K562 (cell line): Measurements from ENCODE around the gene SIGMAR1. TPM values are rescaled to one million over a fixed set of nuclear protein-coding genes. Genes with fewer than 3 reads are reported as not detected.
A peak's percentile ranks its signal among the peaks of the same experiment; 100 is the strongest.

Experiments used
- ATAC-seq: fragments of 200-7000 bp; cut with Tn5 transposase; 3 replicates; pipeline ENCODE4 v1.9.1; 2020; ENCODE audit warnings: moderate library complexity
- BruUV-seq: library from RNA; stranded (reverse); fragments of 400-500 nt; replicated peaks from 2 replicates; lab custom pipeline; 2021; lab: Mats Ljungman, UMichigan
- CTCF ChIA-PET: fragments of 300-600 bp; formaldehyde crosslinking; extraction: SDS; loops from one replicate; lab custom pipeline; 2021; ENCODE audit warnings: low intra/inter-chr PET ratio; lab: Yijun Ruan, JAX
- POLR2A ChIA-PET: fragments of 300-600, 350-650 bp; sonication (Branson Sonifier 250); formaldehyde crosslinking; extraction: SDS; loops from one replicate; lab custom pipeline; 2021; ENCODE audit warnings: antibody characterized with exemption, inconsistent platforms; lab: Yijun Ruan, JAX
- DNase-seq, 4 experiments: peaks; one replicate each; pipeline versions ENCODE4 v3.0.0 to v3.0.0-alpha.2; 2011 to 2018; ENCODE audit warnings: low spot score in 3 of 4, mixed read lengths in 3 of 4; ENCODE audit errors: extremely low read depth in 1 of 4
- FAIRE-seq: peaks from 2 replicates; lab custom pipeline; 2011; peaks lifted over from hg19 to GRCh38; lab: Jason Lieb, UNC
- H2AFZ ChIP-seq: 2 replicates; pipeline ENCODE4 v1.6.0; 2011; ENCODE audit warnings: low read depth, low read length, control low read depth, inconsistent platforms
- H3K27ac ChIP-seq: fragments of 200-600 bp; 3 replicates; pipeline ENCODE4 v1.8.0; 2011; ENCODE audit warnings: low read depth, mild to moderate bottlenecking, control low read depth, inconsistent platforms, low read length, moderate library complexity, mixed read lengths; ENCODE audit errors: extremely low read depth
- H3K27me3 ChIP-seq, 2 experiments: fragments of 300-600 bp in 1 of 2; 2 replicates in 1 of 2; 3 replicates in 1 of 2; pipeline versions ENCODE4 v1.6.0 to v1.8.0; 2011; ENCODE audit warnings: inconsistent platforms in 2 of 2, low read length in 2 of 2, mild to moderate bottlenecking in 1 of 2, mixed read lengths in 1 of 2, moderate library complexity in 1 of 2; ENCODE audit not compliant: control insufficient read depth in 2 of 2, insufficient read depth in 2 of 2
- H3K36me3 ChIP-seq: fragments of 300-600 bp; 3 replicates; pipeline ENCODE4 v1.8.0; 2011; ENCODE audit warnings: mild to moderate bottlenecking, low read length, inconsistent platforms; ENCODE audit not compliant: control insufficient read depth, insufficient read depth
- H3K4me1 ChIP-seq, 2 experiments: fragments of 200-600 bp in 1 of 2; replicated peaks in 1 of 2; 2 replicates in 1 of 2; 3 replicates in 1 of 2; pipeline versions ENCODE4 v1.5.1 to v1.8.0; 2011; ENCODE audit warnings: inconsistent platforms in 2 of 2, low read length in 2 of 2, mild to moderate bottlenecking in 1 of 2, mixed read lengths in 1 of 2, moderate library complexity in 1 of 2; ENCODE audit not compliant: control insufficient read depth in 2 of 2, insufficient read depth in 2 of 2
- H3K4me2 ChIP-seq: 2 replicates; pipeline ENCODE4 v1.6.1; 2011; ENCODE audit warnings: low read length, control low read depth, inconsistent platforms, mixed read lengths; ENCODE audit not compliant: insufficient read depth
- H3K4me3 ChIP-seq: fragments of 200-600 bp; sonication (generic), shearing (Covaris generic); 2 replicates; pipeline ENCODE4 v1.5.1; 2016; ENCODE audit warnings: control low read depth, inconsistent platforms
- H3K79me2 ChIP-seq: fragments of 200-600 bp; 3 replicates; pipeline ENCODE4 v1.8.0; 2011; ENCODE audit warnings: low read length, inconsistent platforms; ENCODE audit not compliant: control insufficient read depth, insufficient read depth
- H3K9ac ChIP-seq, 2 experiments: 2 replicates each; pipeline versions ENCODE4 v1.6.0 to v1.6.1; 2011; ENCODE audit warnings: low read depth in 2 of 2, low read length in 2 of 2, control low read depth in 1 of 2, inconsistent platforms in 1 of 2, mild to moderate bottlenecking in 1 of 2, mixed read lengths in 1 of 2; ENCODE audit not compliant: insufficient read depth in 1 of 2
- H3K9me1 ChIP-seq: one replicate; pipeline ENCODE4 v1.6.0; 2011; ENCODE audit warnings: inconsistent platforms, mild to moderate bottlenecking, low read length, moderate library complexity; ENCODE audit not compliant: control insufficient read depth, insufficient read depth
- H3K9me3 ChIP-seq: replicated peaks from 2 replicates; pipeline ENCODE4 v1.5.1; 2011; ENCODE audit warnings: low read depth, low read length, inconsistent platforms; ENCODE audit not compliant: control insufficient read depth, insufficient read depth
- H4K20me1 ChIP-seq: replicated peaks from 2 replicates; pipeline ENCODE4 v1.6.1; 2011; ENCODE audit warnings: low read length, inconsistent platforms, mixed read lengths; ENCODE audit not compliant: control insufficient read depth, insufficient read depth
- JUND ChIP-seq, 2 experiments: IDR thresholded peaks; 2 replicates in 1 of 2; 3 replicates in 1 of 2; pipeline ENCODE4 v1.6.1; 2011; ENCODE audit warnings: borderline replicate concordance in 2 of 2, low read depth in 2 of 2, low read length in 2 of 2, improper control_type of control experiment in 1 of 2, missing biosample characterization in 1 of 2, missing genetic modification characterization in 1 of 2, missing genetic modification reagents in 1 of 2
- NFIC ChIP-seq: fragments of 450-650 bp; IDR thresholded peaks from 2 replicates; pipeline ENCODE4 v1.6.1; 2017; ENCODE audit warnings: mild to moderate bottlenecking, inconsistent platforms
- ZNF24 ChIP-seq: fragments of 450-650 bp; IDR thresholded peaks from 2 replicates; pipeline ENCODE4 v1.6.1; 2016
- WGBS: fragments of 100-300 bp; shearing (Covaris generic); methylation state at CpG from one replicate; pipeline ENCODE4 v1.1.6; 2016; ENCODE audit warnings: low coverage, mixed read lengths; ENCODE audit not compliant: insufficient coverage; ENCODE audit errors: missing lambda C conversion rate; 5-methylcytosine and 5-hydroxymethylcytosine counted together
- in situ Hi-C: fragments of 300-500 bp; cut with MboI; formaldehyde crosslinking; loops from 4 replicates; pipeline ENCODE4 v1.15.0; 2018; ENCODE audit warnings: inconsistent platforms, mixed read lengths
- intact Hi-C: fragments of 100-400 bp; cut with micrococcal nuclease; formaldehyde crosslinking; loops from 2 replicates; pipeline ENCODE4 v1.14.2; 2022
- polyA plus RNA-seq, 8 experiments: library from polyadenylated mRNA; depleted of rRNA in 4 of 8; stranded (reverse) in 5 of 8; unstranded in 3 of 8; fragments of >200 nt; fragmentation: Nextera tagmentation in 2 of 8; fragmentation: Illumina TruSeq in 1 of 8; extraction: Ambion mirVana in 2 of 8; extraction: Trizol in 1 of 8; gene quantifications; 2 replicates each; pipeline versions ENCODE4 v1.2.1 to v1.2.3, GENCODE V29; 2011 to 2014; ENCODE audit warnings: inconsistent platforms in 1 of 8, missing spikeins in 1 of 8
- total RNA-seq, 7 experiments: library from RNA; depleted of rRNA in 6 of 7; stranded (reverse); fragments of >200 nt in 6 of 7; fragmentation: Illumina TruSeq in 2 of 7; extraction: Trizol in 2 of 7; gene quantifications; 2 replicates each; pipeline versions ENCODE4 v1.2.1 to v1.2.3, GENCODE V29; 2011 to 2021; ENCODE audit warnings: low replicate concordance in 1 of 7
- TF ChIP-seq, protein P1 (sequence below): sonication (generic); formaldehyde crosslinking; IDR thresholded peaks from 2 replicates; pipeline ENCODE4 v1.9.0; 2022; ENCODE audit warnings: mild to moderate bottlenecking, missing genetic modification reagents
- TF ChIP-seq, protein P2 (sequence below): fragments of 250-450 bp; sonication (Bioruptor Pico); IDR thresholded peaks from 2 replicates; pipeline ENCODE4 v1.9.0; 2021; ENCODE audit warnings: mild to moderate bottlenecking, inconsistent platforms
- TF ChIP-seq, protein P3 (sequence below), 2 experiments: fragments of 450-650 bp; formaldehyde crosslinking in 1 of 2; IDR thresholded peaks; 2 replicates each; pipeline versions ENCODE4 v1.4.0 to v1.6.1; 2014 to 2020; ENCODE audit warnings: mild to moderate bottlenecking in 2 of 2, borderline replicate concordance in 1 of 2, low read depth in 1 of 2

The SIGMAR1 gene
- total and polyA plus RNA-seq, 9 of the 15 experiments (the other 6 are each of a cell fraction or from before 2014, with no cell fraction given) = 6.9 to 80.0 (median 35.2) TPM

DNA sequence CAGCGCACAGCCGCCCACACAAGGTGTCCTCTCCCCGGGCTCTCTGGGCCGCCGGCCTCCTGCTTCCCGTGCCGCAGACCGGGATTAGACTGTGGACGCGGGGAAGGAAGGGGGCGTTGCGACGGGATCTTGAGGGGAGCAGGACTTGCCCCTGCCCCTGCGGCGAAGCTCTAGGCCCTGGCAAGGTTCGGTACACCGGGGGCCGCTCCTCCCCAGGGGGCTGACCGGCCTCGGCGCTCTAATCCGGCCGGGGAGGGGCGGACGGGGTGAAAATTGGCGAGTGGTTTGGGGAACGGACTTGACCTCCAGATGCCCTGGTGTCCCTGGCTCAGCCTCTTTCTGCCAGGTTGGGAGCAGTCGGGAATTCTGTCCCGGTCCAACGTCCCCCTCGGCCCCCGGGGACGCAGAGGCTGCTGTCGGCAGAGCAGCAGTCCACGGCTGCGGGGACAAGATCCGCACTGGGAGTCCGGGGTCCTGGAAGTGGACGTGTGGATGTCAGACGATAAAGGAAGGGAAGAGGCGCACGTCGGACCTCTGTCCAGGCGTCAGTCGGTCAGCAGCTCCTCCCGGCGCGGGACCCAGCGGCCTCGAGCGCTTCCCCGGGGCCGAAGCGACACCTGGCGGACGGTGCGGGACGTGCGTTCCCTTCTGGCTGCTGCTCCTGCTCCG lies 46.2 kb downstream of the SIGMAR1 start:
- Histone ChIP-seq H3K9me1 (no peaks in the 10 kb centered on the region), H3K4me2 (no peak overlapping the region), H4K20me1 (peaks cover 18% of the 10 kb centered on the region), H3K4me3 (no peak overlapping the region), H3K27ac (no peak overlapping the region), H2AFZ (0 out of 2 replicates have a peak overlapping the region, but pooled peaks have one; percentile 55), H3K9me3 (no peaks in the 10 kb centered on the region), H3K9ac (peak overlapping the region in 1 of 2 experiments; percentile 45; a peak in 1 of 4 replicates), H3K27me3 (peaks cover 10 to 47% of the 10 kb centered on the region in 2 experiments), H3K36me3 (no peaks in the 10 kb centered on the region), H3K4me1 (peaks cover 0 to 34% of the 10 kb centered on the region in 2 experiments; a peak in 2 of 5 replicates), H3K79me2 (no peaks in the 10 kb centered on the region)
- in situ Hi-C loops = no loop called here
- peak; percentile 79 to 84 (median 81) for DNase-seq
- intact Hi-C loops = loop anchor here (1.0 to 5.0 kb wide), 4 partner anchors 43 to 189 kb away; no protein-coding TSS in a partner anchor
- ChIA-PET CTCF (interaction anchor here (0.6 to 1.8 kb wide), 7 partner anchors 13 to 270 kb away, joined by 3 to 9 read pairs (median 4); no protein-coding TSS in a partner anchor), POLR2A (interaction anchor here (0.6 to 1.0 kb wide), 4 partner anchors 27 to 321 kb away, joined by 3 to 4 read pairs (median 3); no protein-coding TSS in a partner anchor)
- WGBS = 11% methylated on average over 32 of the region's 60 CpGs
- ATAC-seq = peak; percentile 99
- peak; percentile 75 for FAIRE-seq
- no TSS peak for BruUV-seq
- TF ChIP-seq JUND (IDR thresholded peaks at IDR 0.05; ENCODE audit: borderline replicate concordance, low read depth, low read length) (0 out of 2 replicates have a peak, but pooled peaks have one; percentile 14), JUND (tag; IDR thresholded peaks at IDR 0.05; ENCODE audit: borderline replicate concordance, low read depth, low read length) (no peak), ZNF24 (no peak), NFIC (peak; percentile 18; the same call in 1 of the 2 replicates)
- TF ChIP-seq, protein P1, sequence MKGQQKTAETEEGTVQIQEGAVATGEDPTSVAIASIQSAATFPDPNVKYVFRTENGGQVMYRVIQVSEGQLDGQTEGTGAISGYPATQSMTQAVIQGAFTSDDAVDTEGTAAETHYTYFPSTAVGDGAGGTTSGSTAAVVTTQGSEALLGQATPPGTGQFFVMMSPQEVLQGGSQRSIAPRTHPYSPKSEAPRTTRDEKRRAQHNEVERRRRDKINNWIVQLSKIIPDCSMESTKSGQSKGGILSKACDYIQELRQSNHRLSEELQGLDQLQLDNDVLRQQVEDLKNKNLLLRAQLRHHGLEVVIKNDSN = no peak
- TF ChIP-seq, protein P2, sequence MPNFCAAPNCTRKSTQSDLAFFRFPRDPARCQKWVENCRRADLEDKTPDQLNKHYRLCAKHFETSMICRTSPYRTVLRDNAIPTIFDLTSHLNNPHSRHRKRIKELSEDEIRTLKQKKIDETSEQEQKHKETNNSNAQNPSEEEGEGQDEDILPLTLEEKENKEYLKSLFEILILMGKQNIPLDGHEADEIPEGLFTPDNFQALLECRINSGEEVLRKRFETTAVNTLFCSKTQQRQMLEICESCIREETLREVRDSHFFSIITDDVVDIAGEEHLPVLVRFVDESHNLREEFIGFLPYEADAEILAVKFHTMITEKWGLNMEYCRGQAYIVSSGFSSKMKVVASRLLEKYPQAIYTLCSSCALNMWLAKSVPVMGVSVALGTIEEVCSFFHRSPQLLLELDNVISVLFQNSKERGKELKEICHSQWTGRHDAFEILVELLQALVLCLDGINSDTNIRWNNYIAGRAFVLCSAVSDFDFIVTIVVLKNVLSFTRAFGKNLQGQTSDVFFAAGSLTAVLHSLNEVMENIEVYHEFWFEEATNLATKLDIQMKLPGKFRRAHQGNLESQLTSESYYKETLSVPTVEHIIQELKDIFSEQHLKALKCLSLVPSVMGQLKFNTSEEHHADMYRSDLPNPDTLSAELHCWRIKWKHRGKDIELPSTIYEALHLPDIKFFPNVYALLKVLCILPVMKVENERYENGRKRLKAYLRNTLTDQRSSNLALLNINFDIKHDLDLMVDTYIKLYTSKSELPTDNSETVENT (CRISPR knock-in tag) = 0 out of 2 replicates have a peak, but pooled peaks have one; percentile 9
- TF ChIP-seq, protein P3, sequence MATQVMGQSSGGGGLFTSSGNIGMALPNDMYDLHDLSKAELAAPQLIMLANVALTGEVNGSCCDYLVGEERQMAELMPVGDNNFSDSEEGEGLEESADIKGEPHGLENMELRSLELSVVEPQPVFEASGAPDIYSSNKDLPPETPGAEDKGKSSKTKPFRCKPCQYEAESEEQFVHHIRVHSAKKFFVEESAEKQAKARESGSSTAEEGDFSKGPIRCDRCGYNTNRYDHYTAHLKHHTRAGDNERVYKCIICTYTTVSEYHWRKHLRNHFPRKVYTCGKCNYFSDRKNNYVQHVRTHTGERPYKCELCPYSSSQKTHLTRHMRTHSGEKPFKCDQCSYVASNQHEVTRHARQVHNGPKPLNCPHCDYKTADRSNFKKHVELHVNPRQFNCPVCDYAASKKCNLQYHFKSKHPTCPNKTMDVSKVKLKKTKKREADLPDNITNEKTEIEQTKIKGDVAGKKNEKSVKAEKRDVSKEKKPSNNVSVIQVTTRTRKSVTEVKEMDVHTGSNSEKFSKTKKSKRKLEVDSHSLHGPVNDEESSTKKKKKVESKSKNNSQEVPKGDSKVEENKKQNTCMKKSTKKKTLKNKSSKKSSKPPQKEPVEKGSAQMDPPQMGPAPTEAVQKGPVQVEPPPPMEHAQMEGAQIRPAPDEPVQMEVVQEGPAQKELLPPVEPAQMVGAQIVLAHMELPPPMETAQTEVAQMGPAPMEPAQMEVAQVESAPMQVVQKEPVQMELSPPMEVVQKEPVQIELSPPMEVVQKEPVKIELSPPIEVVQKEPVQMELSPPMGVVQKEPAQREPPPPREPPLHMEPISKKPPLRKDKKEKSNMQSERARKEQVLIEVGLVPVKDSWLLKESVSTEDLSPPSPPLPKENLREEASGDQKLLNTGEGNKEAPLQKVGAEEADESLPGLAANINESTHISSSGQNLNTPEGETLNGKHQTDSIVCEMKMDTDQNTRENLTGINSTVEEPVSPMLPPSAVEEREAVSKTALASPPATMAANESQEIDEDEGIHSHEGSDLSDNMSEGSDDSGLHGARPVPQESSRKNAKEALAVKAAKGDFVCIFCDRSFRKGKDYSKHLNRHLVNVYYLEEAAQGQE (IDR thresholded peaks at IDR 0.05; ENCODE audit: borderline replicate concordance) = peak; percentile 77
- TF ChIP-seq, protein P3 (CRISPR knock-in tag; IDR thresholded peaks at IDR 0.05; ENCODE audit: low read depth) = no peak
